Measurements from ENCODE around the gene PTGR1.
"Not testable (repeated sequence)": the region's sequence is repeated elsewhere in the genome, so short reads cannot be mapped to it uniquely, and the experiment has no call there.

The PTGR1 gene

DNA sequence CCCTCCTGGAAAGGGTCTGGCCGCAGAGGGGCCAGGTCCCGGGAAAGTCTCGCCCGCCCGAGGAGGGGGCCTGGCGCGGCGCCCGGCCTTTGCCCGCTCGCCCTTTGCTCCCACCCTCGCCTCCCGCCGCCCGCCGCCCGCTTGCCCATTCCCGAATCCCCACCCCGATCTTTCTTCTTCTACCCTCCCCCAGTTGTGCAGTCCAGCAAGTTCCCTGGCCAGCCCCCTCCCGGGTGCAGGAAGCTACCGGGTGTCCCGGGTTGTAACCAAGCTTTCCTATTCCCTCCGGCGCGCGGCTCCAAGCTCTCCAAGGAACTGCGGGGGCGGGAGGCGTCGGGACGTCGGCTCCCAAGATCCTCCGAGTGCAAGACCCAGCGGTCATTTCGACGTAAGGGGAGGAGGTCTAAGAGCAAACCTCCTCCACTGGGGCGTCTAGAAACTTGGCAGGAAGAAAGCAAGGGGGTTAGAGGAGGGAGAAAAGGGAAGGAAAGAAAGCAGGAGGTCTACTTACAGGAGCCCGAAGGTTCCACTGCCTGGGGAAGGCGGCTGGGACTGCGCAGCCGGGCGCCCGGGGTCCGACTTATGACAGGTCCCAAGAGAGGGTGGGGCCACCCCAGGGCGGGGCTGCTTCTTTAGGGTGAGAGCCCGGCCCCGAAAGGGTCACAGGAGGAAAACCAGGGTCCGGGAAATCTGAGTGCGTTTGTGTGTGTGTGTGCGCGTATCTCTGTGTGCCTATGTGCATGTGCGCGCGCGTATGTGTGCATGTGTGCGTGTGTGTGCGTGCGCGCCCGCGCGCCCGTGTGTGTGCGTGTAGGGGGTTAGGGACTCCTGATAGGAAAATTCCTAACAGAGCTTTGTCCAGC, at the start of gene PTGR1:
PTGR1 (minus strand) TSS at position 556 of the 863 bp plus-strand sequence. CDS start 2,225 bp downstream, outside the sequence.
- DNase-seq (ENCODE audit: low read depth in 2 of 2) = peak; percentile 52 to 53

DNA sequence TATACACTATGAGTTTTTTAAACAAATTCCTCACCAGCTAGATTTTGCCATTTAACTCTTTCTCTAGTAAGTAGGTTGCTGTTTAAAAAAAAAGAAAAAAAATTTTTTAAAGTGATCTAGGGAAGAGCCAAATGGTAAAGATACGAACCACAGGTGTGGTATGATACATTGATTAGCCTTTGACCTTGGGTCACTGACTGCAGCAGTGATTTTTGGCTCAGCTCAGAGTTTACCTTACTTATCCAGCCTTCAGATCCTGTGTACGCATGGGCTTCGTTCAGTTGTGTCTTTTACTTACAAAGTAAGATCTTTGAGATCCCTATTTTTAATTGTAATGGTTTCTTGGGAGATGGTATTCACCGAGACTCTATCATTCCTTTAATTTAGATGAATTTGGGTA, 49.6 kb upstream of the PTGR1 start:
- DNase-seq (ENCODE audit: low read depth in 2 of 2) = no peak

DNA sequence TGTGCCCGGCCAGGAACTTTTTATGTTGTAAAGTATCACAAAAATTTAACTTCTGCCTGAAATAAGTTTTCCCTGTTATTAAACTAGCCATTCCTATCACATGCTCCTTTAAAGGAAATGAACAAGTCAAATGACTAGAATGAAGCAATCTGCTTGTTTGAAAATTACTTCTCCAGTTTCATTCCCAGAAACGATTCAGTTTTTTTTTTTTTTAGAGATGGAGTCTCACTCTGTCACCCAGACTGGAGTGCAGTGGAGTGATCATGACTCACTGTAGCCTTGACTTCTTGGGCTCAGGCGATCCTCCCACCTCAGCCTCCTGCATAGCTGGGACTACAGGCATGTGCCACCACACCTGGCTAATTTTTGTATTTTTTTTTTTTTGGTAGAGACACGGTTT, 48.6 kb upstream of the PTGR1 start:
- DNase-seq (ENCODE audit: low read depth in 2 of 2) = no peak

DNA sequence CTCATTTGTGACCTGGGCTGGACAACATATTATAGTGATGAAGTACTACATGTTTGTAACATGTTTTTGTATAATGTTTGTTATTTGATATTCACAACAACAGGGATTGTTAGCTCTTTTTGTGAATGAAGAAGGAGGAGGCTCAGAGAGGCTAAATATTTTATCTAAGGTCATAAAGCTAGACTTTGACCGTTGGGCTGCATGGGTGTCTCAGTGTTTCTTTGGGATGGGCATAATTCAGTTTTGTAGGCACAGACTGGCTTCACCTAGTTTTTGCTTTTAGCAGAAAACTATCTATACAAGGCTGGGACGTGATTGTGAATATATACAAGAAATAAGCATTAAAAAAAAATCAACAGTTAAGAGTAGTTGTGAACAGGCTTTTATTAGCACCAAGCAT, 47.0 kb upstream of the PTGR1 start:
- no peak for DNase-seq (ENCODE audit: low read depth in 2 of 2)

DNA sequence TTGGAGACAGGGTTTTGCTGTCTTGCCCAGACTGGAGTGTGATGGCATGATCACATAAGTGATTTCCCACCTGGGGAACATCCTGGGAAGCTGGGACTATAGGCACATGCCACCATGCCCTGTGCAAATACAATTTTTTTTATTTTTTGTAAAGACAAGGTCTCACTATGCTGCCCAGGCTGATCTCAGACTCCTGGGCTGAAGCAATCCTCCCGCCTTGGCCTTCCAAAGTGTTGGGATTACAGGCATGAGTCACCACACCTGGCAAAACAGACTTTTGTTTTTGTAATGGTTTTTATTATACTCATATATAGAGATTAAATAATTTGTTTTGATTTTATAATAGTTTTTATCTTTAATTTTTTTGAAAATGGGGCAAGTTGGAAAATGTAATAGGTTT, 46.4 kb upstream of the PTGR1 start:
- no peak for DNase-seq (ENCODE audit: low read depth in 2 of 2)

DNA sequence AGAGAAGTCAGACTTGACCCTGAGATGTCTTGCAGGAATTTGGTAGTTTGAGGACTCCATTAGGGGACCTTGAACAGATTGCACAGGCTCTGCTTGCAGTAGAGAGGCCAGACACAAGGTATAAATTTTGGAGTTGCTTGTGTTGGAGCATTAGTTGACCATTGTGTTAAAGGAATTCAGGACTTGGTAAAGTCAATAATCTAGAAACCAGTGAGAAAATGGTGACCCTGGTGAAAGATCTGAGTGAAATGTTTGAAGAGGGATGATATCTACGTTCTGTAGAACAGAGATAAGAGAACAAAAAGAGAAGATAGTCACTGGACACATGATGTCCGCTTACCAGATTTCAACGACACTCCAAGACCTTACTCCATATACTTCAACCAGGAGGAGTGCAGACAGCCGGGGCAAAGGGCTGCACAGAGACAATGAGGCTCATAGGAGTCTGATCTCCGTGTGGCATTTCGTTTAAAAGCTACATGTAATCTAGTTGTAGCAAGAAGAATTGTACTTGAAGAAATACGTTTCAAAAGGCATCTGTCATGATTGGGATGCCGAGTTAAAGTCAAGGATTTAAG, 44.8 kb upstream of the PTGR1 start:
- no peak for DNase-seq (ENCODE audit: low read depth in 2 of 2)

DNA sequence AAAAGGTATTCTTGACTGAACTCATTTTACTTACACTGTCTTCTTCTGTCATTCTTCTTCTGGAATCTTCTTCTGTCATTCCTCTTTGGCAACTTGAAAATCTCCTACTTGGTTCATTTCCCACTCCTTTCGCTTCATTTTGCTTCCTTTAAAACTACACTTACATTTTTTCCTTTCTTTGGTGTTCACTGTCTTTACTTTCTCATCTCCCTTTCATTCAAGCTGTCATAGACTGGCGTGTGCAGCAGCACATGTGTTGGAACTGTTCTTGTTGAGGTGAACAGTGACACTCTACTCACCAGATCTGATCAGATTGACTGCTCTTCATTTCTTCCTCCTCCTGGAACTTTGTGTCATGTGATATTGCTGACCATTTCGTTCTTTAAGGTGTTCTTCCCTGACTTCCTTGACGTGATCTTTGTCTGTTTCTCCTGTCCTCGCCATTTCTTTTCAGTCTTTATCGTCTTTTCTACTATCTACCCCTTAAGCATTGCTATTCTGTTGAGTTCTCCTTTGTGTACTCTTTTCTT, 38.0 kb upstream of the PTGR1 start:
- DNase-seq (ENCODE audit: low read depth in 2 of 2) = no peak

DNA sequence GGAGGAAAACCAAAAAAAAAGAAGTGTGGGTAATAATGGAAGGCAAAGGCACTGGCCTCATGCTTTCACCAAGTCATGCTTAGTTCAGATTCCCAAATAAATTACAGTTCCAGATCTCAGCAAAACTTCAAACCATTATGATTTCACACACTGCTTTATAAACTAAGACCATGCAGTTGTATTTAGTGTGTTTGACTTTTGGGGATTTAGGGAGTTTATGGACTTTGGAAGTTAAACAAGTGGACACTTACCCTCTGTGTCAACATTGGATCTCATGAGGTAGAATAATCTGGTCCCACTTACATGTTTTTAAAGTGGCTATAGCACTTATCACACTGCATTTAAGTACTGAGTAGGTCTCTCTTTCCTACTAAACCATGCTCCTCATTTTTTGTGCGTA, 35.4 kb upstream of the PTGR1 start:
- DNase-seq (ENCODE audit: low read depth in 2 of 2) = no peak

DNA sequence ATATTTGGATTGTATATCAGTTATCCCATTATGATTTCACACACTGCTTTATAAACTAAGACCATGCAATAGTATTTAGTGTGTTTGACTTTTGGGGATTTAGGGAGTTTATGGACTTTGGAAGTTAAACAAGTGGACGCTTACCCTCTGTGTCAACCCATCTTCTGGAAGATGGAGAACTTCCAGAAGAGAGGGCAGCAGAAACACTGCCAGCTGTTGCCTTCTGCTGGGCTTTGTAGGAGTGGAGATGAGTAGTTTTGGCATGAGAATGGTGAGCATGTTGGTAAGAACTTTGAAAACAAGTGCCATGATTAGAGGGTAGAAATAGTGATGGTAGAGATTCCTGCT, 33.9 kb upstream of the PTGR1 start:
- DNase-seq (ENCODE audit: low read depth in 2 of 2) = no peak

DNA sequence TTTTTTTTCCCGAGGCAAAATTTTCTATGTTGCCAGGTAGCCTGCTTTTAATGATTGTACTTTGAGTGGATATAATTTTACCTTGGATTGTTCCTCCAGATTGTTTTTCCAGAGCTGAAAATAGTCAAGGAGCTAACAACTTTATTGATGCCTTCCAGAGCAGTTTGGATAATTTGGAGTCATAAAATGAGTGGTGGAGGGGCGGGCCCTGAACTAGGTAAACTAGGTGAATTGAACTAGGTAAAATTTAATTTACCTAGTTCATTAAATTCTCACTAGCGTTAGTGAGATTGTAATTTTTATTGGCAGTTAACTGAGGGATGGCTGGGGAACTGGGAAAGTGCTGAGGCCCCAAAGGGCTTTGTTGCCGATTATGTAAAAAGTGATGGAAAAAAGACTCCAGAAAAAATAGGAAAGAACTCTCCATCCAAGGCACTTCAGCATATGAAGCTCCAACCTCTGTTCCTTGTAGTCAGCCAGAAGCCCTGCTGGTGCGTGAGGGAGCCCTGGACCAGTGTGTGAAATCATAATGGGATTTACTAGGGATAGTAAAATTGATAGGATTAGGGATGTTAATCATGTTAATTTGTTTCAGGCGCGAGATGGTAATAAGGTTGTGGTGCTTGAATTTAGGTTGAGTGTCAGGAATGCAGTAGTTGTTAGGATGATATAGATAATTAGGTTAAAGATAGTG, 33.4 kb upstream of the PTGR1 start:
- DNase-seq (ENCODE audit: low read depth in 2 of 2) = no peak

DNA sequence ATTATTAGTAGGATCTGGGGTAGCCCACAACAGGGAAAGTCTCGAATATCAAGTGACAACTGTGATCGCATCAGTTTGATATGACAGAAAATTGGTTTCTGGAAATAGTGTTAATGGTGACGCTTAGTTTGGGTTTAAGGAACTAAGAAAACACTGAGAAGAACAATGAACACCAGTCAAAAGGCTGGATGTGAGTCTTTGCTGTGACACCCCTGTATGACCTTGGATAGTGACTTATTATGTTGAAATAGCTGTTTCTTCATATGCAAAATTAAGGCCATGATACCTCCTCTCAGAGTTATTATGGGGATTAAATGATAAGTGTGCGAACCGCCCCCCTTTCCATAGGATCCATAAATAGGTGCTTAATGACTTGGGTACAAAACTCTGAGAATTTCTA, 32.6 kb upstream of the PTGR1 start:
- no peak for DNase-seq (ENCODE audit: low read depth in 2 of 2)

DNA sequence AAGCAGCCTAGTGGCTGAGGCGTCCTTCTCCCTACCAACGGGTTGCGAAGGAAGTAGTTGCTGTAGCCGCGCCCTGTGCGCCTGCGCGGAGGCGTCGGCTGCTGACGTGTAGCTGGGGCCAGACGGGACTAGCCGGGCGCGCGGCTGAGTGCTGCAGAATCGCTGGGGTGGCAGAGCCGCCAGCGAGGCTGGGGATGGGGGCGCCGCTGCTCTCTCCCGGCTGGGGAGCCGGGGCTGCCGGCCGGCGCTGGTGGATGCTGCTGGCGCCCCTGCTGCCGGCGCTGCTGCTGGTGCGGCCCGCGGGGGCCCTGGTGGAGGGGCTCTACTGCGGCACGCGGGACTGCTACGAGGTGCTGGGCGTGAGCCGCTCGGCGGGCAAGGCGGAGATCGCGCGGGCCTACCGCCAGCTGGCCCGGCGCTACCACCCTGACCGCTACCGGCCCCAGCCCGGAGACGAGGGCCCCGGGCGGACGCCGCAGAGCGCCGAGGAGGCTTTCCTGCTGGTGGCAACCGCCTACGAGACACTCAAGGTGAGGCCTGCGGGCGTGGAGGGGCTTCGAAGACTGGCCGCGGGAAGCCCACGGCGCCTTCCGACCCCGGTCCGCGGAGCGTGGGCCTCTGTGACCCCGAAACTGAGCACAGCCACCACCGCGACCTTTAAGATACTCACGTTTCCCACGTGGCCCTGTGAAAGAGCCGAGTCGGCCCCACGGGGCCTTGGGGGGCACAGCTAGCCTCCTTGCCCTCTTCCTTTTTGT, 31.9 kb upstream of the PTGR1 start, which contains the start of gene DNAJC25:
DNAJC25 (plus strand) TSS at position 121 of the 758 bp plus-strand sequence; CDS start at position 195, 74 bp downstream.
- DNase-seq (ENCODE audit: low read depth in 2 of 2) = peak; percentile 95 to 96

DNA sequence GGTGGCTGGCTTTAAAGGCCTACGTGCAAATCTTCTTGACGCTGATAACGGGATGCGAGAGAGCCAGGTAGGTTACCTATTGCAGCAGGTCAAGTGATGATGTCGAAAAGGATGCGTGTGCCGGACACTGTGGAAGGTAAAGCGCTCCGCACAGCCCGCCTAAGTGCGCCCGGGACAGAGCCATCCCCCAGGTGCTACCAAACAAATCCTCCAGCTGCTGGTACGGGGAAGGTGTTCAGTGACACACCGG, 31.4 kb upstream of the PTGR1 start:
- DNase-seq (ENCODE audit: low read depth in 2 of 2) = no peak

DNA sequence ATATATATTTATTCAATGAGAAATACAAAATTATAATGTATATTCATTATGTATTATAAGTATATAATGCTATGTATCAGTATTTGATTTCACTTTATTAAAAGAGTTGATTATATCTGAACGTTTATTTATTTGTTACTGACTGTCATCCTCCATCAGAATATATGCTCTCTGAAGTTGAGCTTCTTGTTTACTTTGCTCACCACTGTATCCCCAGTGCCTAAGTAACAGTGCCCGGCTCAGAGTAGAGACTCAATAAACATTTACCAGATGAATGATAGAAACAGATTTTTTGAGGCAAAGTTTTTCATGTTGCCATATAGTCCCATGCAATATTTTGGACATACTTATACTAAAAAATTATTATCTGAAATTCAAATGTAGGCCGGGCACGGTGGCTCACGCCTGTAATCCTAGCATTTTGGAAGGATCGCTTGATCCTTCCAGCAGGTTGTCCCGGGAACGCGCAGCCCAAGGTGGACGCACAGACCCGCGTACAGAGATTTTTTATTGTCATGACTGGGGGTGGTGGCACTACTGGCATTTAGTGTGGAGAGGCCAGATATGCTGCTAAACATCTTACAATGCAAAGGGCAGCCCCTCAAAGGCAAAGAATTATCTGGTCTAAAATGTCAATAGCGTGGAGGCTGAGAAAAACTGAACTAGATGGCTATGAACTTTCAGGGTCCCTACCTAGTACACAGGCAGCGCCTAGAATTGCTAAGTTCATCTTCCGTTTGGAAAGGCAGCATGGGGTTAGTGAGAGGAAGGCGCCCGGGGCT, 30.9 kb upstream of the PTGR1 start:
- no peak for DNase-seq (ENCODE audit: low read depth in 2 of 2)

DNA sequence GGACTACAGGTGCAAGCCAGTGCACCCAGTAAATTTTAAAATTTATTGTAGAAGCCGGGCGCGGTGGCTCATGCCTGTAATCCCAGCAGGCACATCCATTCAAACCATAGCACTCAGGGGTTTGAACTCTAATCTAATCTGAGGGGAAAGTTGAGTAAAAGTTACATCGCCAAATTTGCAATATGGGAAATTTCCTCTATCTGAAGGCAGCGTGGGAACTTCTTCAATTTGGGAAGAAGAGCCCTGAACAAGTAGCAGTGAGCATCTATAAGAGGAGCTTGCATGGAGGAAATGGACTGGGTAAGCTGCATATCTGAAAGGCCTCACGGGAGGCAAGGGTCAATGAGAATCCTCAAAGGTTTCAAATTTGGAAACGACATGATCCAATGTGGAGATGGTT, 29.0 kb upstream of the PTGR1 start:
- DNase-seq (ENCODE audit: low read depth in 2 of 2) = no peak

DNA sequence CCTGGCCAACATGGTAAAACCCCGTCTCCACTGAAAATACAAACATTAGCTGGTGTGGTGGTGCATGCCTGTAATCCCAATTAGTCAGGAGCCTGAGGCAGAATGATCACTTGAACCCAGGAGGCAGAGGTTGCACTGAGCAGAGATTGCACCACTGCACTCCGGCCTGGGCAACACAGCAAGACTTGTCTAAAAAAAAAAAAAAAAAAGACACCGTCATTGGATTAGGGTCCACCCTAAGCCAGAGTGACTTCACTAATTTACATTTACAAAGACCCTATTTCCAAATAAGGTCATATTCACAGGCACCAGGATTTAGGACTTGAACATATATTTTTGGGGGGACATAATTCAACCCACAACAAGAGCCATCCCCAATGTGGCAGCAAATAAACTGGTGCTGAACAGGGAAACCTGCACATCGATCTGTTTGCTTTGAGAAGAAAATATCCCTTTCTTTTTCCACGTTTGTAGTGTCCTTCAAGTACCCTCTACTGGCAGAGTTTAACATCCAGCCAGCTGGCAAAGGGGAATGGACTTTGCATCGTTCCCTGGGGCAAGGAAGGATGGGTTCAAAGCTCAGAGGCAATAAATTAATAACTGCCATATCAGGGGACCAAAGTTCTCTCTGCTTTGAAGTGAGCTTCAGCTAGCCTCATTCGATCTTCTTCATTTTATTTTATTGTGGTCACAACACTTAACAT, 28.0 kb upstream of the PTGR1 start:
- DNase-seq (ENCODE audit: low read depth in 2 of 2) = no peak

DNA sequence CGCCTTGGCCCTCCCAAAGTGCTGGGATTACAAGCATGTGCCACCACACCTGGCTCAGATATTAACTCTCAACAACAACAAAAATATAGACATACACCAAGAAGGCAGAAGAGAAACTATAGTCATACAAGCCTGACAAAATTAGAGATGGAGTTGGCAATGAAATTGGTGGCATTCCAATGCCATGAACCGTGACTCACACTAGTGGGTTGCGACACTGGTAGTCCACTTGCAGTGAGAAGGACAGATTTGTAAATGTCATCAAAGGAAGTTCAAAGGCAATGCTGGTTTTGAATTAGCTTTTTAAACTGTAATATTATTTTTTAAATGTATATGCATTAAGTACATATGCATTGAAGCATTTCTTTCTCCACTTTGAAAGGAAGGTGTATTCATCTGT, 23.2 kb upstream of the PTGR1 start:
- DNase-seq (ENCODE audit: low read depth in 2 of 2) = no peak

DNA sequence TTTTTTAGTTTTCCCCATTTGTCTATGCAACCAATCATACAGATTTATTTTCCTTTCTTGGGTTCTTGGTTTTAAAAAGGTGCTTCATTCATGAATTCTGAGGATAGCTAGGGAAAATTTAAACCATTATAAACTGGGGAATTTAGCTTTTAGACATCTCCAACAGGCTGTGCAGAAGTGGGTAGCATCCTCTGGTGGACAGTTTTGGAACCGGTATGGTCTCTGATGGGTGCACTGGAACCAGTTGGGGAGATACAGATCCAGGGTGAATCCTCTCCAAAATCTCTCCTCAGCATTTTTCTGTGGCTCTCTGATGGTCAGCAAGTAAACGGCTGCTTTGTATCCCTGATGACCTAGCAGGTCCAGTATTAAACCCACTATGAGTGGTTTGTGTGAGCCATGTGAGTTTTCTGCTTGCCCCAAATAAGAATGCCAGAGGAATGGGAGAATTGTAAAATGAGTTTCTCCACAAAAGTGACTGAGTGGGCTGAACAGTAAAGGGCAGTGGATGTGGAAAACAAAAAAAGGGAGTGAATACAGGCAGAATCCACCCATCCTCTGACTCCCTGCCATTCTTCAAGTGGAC, 22.5 kb upstream of the PTGR1 start:
- no peak for DNase-seq (ENCODE audit: low read depth in 2 of 2)

DNA sequence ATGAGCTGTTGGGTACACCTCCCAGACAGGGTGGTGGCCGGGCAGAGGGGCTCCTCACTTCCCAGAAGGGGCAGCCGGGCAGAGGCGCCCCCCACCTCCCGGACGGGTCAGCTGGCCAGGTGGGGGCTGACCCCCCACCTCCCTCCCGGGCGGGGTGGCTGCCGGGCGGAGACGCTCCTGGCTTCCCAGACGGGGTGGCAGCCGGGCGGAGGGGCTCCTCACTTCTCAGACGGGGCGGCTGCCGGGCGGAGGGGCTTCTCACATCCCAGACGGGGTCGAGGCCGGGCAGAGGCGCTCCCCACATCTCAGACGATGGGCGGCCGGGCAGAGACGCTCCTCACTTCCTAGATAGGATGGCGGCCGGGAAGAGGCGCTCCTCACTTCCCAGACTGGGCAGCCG, 17.9 kb upstream of the PTGR1 start:
- DNase-seq (ENCODE audit: low read depth in 2 of 2) = not testable (repeated sequence)

DNA sequence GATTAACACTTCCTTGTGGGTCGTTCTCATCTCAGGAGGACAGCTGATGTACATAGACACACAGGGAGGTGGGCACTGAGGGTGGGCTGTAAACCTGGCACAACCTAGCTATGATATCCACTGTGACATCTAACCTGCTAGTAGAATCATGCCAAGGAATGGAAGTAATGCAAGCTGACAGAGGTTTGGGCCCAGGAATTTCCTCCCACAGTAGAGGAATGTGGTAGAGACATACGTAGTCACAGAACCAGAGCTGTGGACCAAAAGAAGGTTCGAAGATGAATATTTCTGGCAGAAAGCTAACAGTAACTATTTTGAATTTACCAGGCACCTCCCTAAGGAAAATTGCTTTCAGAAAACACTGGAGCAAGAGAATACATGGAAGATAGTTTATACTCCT, 16.5 kb upstream of the PTGR1 start:
- DNase-seq (ENCODE audit: low read depth in 2 of 2) = no peak
